ENCODE data around the gene PHACTR1.

DNA sequence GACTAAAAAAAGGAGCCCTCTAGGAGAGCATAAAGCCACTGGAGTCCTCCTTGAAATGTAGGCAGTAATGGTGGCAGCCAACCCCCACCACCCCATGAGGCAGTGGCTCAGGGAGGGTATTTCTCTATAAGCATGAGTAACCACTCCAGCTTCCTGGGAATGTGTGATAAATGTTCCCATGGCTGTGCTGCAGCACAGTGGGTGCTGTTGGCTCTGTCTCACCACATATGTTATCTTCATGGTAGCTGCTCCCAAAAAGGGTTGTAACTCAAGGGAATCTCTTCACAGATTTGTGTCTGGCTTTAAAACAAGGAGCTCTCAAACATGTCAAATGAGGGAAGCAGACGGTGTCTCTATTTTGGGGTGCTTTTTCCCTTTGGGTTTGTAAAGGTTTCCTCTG lies 7.5 kb upstream of the PHACTR1 start:
- TF ChIP-seq POLR2A (IDR thresholded peaks at IDR 0.05), result no peak
- TF ChIP-seq, protein P1, sequence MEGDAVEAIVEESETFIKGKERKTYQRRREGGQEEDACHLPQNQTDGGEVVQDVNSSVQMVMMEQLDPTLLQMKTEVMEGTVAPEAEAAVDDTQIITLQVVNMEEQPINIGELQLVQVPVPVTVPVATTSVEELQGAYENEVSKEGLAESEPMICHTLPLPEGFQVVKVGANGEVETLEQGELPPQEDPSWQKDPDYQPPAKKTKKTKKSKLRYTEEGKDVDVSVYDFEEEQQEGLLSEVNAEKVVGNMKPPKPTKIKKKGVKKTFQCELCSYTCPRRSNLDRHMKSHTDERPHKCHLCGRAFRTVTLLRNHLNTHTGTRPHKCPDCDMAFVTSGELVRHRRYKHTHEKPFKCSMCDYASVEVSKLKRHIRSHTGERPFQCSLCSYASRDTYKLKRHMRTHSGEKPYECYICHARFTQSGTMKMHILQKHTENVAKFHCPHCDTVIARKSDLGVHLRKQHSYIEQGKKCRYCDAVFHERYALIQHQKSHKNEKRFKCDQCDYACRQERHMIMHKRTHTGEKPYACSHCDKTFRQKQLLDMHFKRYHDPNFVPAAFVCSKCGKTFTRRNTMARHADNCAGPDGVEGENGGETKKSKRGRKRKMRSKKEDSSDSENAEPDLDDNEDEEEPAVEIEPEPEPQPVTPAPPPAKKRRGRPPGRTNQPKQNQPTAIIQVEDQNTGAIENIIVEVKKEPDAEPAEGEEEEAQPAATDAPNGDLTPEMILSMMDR (IDR thresholded peaks at IDR 0.05), result no peak
